PC-9 (cell line): ENCODE data around the gene ADAMTS12.

Experiments
- EZH2 ChIP-seq: fragments of 200-600 bp; sonication (generic); IDR thresholded peaks from 2 replicates; pipeline ENCODE4 v1.8.0; 2017; ENCODE audit warnings: antibody characterized with exemption, low read depth
- TF ChIP-seq, protein P1 (sequence below): fragments of 200-600 bp; sonication (generic); conservative IDR thresholded peaks from 2 replicates; pipeline ENCODE4 v1.6.1; 2017; ENCODE audit warnings: mixed run types, antibody characterized with exemption, mild to moderate bottlenecking, moderate library complexity

GRCh38 chr5:33516421-33516820, 375.4 kb downstream of the ADAMTS12 start:
- TF ChIP-seq EZH2, result no peak
- TF ChIP-seq, protein P1, sequence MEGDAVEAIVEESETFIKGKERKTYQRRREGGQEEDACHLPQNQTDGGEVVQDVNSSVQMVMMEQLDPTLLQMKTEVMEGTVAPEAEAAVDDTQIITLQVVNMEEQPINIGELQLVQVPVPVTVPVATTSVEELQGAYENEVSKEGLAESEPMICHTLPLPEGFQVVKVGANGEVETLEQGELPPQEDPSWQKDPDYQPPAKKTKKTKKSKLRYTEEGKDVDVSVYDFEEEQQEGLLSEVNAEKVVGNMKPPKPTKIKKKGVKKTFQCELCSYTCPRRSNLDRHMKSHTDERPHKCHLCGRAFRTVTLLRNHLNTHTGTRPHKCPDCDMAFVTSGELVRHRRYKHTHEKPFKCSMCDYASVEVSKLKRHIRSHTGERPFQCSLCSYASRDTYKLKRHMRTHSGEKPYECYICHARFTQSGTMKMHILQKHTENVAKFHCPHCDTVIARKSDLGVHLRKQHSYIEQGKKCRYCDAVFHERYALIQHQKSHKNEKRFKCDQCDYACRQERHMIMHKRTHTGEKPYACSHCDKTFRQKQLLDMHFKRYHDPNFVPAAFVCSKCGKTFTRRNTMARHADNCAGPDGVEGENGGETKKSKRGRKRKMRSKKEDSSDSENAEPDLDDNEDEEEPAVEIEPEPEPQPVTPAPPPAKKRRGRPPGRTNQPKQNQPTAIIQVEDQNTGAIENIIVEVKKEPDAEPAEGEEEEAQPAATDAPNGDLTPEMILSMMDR, result no peak
